OCI-LY3 (cell line): Measurements from ENCODE around the gene NARS2.

Experiments
- CTCF ChIP-seq: fragments of 200-600, 300-600 bp; sonication (generic); IDR thresholded peaks from 2 replicates; pipeline ENCODE4 v1.5.1; 2014; ENCODE audit warnings: antibody characterized with exemption, low read length, low read depth
- EZH2phosphoT487 ChIP-seq: fragments of 200-600 bp; shearing (Covaris generic); IDR thresholded peaks from 2 replicates; pipeline ENCODE4 v1.6.1; 2018; ENCODE audit warnings: antibody characterized with exemption, mixed run types, low read depth

GRCh38 chr11:78576549-78577097, 2.0 kb upstream of the NARS2 start:
- TF ChIP-seq CTCF = no peak
- no peak for TF ChIP-seq EZH2phosphoT487
